ENCODE data around the gene CYP2J2. TPM values are rescaled to one million over a fixed set of nuclear protein-coding genes. Genes with fewer than 3 reads are reported as not detected.

Gene CYP2J2
- polyA plus RNA-seq, 1 donor from 2014 or later: not detected

GRCh38 chr1:59917785-59918180 lies 8.8 kb downstream of the CYP2J2 start:
- TF ChIP-seq REST (IDR thresholded peaks at IDR 0.05; ENCODE audit: borderline replicate concordance) (no peak), TAF1 (IDR thresholded peaks at IDR 0.05; ENCODE audit: low read depth) (no peak), CTCF (IDR thresholded peaks at IDR 0.05; ENCODE audit: poor library complexity, severe bottlenecking) (no peak), SMC3 (conservative IDR thresholded peaks at IDR 0.05; ENCODE audit: poor library complexity) (no peak), EZH2 (IDR thresholded peaks at IDR 0.05; ENCODE audit: borderline replicate concordance, insufficient read depth, low read length, poor library complexity, severe bottlenecking) (no peak), EP300 (conservative IDR thresholded peaks at IDR 0.05; ENCODE audit: poor library complexity, severe bottlenecking) (no peak), RAD21 (conservative IDR thresholded peaks at IDR 0.05) (no peak), POLR2AphosphoS5 (IDR thresholded peaks at IDR 0.05) (no peak), MXI1 (conservative IDR thresholded peaks at IDR 0.05; ENCODE audit: poor library complexity, severe bottlenecking) (no peak)
- H3K9me2 ChIP-seq (ENCODE audit: insufficient read depth, low read length): no peaks in the 10 kb centered on the region
- no peak overlapping the region for H2AFZ ChIP-seq (ENCODE audit: low read depth, low read length)
- no peaks in the 10 kb centered on the region for H3K9me3 ChIP-seq (ENCODE audit: low read length)
- H3K27me3 ChIP-seq (ENCODE audit: insufficient read depth, low read depth, low read length): no peaks in the 10 kb centered on the region
- no peak overlapping the region for H3K9ac ChIP-seq (ENCODE audit: low read length)
- H3K4me2 ChIP-seq (ENCODE audit: low read length): no peak overlapping the region
- no peak overlapping the region for H3K27ac ChIP-seq (ENCODE audit: low read length)
- no peaks in the 10 kb centered on the region for H3K36me3 ChIP-seq (ENCODE audit: insufficient read depth, low read length)
- H3K4me3 ChIP-seq (ENCODE audit: low read length): no peak overlapping the region
- no peaks in the 10 kb centered on the region for H4K20me1 ChIP-seq (ENCODE audit: insufficient read depth)
- no peaks in the 10 kb centered on the region for H3K79me2 ChIP-seq (replicated peaks; ENCODE audit: insufficient read depth, low read length)
- H3F3A ChIP-seq (ENCODE audit: insufficient read depth, low read length, poor library complexity, severe bottlenecking): no peaks in the 10 kb centered on the region

GRCh38 chr1:59917026-59917784 lies 9.4 kb downstream of the CYP2J2 start:
- no peaks in the 10 kb centered on the region for H4K20me1 ChIP-seq (ENCODE audit: insufficient read depth)
- H3K36me3 ChIP-seq (ENCODE audit: insufficient read depth, low read length): no peaks in the 10 kb centered on the region
- H3K27ac ChIP-seq (ENCODE audit: low read length): no peak overlapping the region
- H3K9me3 ChIP-seq (ENCODE audit: low read length): no peaks in the 10 kb centered on the region
- no peak overlapping the region for H3K4me2 ChIP-seq (ENCODE audit: low read length)
- H3K4me3 ChIP-seq (ENCODE audit: low read length): no peak overlapping the region
- TF ChIP-seq SMC3 (conservative IDR thresholded peaks at IDR 0.05; ENCODE audit: poor library complexity) (no peak), EZH2 (IDR thresholded peaks at IDR 0.05; ENCODE audit: borderline replicate concordance, insufficient read depth, low read length, poor library complexity, severe bottlenecking) (no peak), EP300 (conservative IDR thresholded peaks at IDR 0.05; ENCODE audit: poor library complexity, severe bottlenecking) (no peak), TAF1 (IDR thresholded peaks at IDR 0.05; ENCODE audit: low read depth) (no peak), POLR2AphosphoS5 (IDR thresholded peaks at IDR 0.05) (no peak), MXI1 (conservative IDR thresholded peaks at IDR 0.05; ENCODE audit: poor library complexity, severe bottlenecking) (no peak), CTCF (IDR thresholded peaks at IDR 0.05; ENCODE audit: poor library complexity, severe bottlenecking) (no peak), RAD21 (conservative IDR thresholded peaks at IDR 0.05) (no peak), REST (IDR thresholded peaks at IDR 0.05; ENCODE audit: borderline replicate concordance) (no peak)
- no peaks in the 10 kb centered on the region for H3K27me3 ChIP-seq (ENCODE audit: insufficient read depth, low read depth, low read length)
- H3F3A ChIP-seq (ENCODE audit: insufficient read depth, low read length, poor library complexity, severe bottlenecking): no peaks in the 10 kb centered on the region
- H2AFZ ChIP-seq (ENCODE audit: low read depth, low read length): no peak overlapping the region
- H3K9ac ChIP-seq (ENCODE audit: low read length): no peak overlapping the region
- H3K9me2 ChIP-seq (ENCODE audit: insufficient read depth, low read length): no peaks in the 10 kb centered on the region
- no peaks in the 10 kb centered on the region for H3K79me2 ChIP-seq (replicated peaks; ENCODE audit: insufficient read depth, low read length)

Data from neural cell (in vitro differentiated cells).